ENCODE results near the gene AEBP1.

The AEBP1 gene

DNA sequence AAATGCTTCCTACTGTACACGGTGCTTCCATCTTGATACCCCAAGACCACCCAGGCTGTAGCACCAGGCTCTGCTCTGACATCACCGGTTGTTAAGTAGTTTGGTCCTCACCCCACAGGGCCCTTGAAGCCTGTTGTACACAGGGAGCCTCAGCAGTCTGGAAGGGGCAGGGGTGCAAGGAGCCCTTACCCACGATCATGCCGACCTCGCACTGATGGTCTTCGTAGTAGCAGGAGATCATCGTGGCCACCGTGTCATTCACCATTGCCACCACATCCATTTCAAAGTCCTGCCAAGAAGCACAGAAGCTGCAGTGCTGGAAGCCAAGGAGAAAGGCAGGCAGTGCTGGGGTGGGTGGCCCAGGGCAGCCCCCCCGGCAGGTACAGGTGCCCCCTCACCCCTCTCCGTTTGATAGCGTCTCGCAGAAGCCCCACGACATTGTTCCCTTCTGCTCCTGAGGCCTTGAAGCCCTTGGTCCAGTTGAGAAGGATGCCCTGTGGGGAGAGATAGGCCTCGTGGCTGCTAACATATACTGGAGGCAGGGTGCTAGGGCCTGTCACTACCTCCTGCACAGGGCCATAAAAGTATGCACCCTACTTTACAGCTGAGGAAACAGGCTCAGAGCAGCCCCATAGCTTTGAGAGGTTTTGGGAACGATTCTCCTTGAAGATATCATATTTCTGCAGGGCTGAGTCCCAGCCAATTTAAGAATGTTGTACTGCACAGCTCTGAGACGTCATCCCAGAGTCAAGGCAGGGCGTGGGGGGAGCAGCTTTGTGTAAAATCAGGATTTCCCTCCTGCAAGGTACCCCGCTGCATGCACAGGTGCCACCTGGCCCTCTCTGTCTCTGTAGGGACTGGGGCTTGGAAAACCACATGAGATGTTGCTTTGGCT lies 45.7 kb downstream of the AEBP1 start:
- no peak for DNase-seq (ENCODE audit: low read depth)
- H3K4me3 ChIP-seq (ENCODE audit: low read depth, low read length), result no peak overlapping the region

DNA sequence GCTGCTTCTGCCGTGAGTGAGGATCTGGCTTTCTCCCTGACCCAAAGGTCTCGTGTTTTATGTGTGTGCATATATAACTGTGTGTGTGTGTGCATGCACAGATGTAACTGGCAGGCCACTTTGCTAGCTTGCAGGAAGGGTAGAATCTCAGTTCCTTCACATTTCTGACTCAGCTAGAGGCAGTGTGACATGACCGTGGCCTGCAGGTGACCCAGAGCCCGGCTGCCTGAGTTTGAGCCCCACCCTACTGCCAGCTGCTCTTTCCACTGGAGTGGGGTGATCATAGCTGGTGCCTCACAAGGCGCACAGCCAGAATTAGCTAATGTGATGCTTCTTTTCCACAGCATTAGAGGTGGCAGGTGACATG lies 46.3 kb downstream of the AEBP1 start:
- DNase-seq (ENCODE audit: low read depth), result no peak
- H3K4me3 ChIP-seq (ENCODE audit: low read depth, low read length), result no peak overlapping the region
- TF ChIP-seq, protein P1, sequence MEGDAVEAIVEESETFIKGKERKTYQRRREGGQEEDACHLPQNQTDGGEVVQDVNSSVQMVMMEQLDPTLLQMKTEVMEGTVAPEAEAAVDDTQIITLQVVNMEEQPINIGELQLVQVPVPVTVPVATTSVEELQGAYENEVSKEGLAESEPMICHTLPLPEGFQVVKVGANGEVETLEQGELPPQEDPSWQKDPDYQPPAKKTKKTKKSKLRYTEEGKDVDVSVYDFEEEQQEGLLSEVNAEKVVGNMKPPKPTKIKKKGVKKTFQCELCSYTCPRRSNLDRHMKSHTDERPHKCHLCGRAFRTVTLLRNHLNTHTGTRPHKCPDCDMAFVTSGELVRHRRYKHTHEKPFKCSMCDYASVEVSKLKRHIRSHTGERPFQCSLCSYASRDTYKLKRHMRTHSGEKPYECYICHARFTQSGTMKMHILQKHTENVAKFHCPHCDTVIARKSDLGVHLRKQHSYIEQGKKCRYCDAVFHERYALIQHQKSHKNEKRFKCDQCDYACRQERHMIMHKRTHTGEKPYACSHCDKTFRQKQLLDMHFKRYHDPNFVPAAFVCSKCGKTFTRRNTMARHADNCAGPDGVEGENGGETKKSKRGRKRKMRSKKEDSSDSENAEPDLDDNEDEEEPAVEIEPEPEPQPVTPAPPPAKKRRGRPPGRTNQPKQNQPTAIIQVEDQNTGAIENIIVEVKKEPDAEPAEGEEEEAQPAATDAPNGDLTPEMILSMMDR (IDR thresholded peaks at IDR 0.05; ENCODE audit: control insufficient read depth, extremely low read depth, insufficient read depth), result no peak

More for the DNA sequence above, 45.7 kb downstream of the AEBP1 start:
- TF ChIP-seq, protein P1 (IDR thresholded peaks at IDR 0.05; ENCODE audit: control insufficient read depth, extremely low read depth, insufficient read depth), result no peak

DNA sequence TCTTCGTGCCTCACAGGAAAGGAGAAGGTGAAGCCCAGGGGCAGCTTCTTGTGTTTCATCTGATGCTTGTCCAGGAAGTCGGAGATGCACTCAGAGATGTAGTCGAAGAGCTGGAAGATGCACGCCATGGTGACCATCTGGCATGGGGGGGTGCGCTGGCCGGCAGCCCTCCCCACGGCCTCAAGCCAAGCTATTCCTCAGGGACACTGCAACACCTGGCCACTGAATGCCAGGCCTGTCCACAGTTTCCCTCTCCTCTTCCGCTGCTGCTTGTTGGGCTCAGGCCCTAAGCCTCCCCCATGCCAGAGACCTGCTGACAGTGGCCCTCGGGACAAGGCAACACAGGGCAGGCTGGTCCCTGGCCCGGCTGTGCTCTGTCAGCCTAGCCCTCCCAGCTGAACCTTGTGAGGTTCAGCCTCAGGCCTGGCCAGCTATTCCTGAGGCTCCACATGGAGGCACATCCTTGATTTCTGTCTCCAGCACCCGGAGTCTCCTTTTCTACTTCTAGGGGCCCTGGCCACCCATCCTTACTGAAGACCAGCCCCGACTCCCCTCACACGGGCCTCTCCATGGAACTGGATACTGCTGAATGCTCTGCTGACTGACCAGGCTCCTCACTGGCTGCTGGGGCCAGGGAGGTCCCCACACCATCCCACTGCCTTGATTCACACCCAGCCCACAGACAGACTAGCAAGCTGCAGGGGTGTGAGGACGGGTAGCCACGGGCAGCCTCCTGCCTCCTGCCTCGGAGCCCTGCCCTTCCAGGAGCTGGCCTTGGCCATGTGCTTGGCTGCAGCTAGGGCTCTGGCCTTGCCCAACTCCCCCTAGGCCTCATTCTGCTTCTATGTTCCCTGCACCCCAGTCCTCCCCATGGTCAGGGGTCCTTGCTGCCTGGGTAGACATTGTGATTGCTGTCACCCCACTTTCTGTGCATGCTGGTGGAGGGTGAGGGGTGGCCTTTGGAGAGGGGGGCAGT lies 47.1 kb downstream of the AEBP1 start:
- no peak overlapping the region for H3K4me3 ChIP-seq (ENCODE audit: low read depth, low read length)
- TF ChIP-seq, protein P1 (IDR thresholded peaks at IDR 0.05; ENCODE audit: control insufficient read depth, extremely low read depth, insufficient read depth), result no peak
- DNase-seq (ENCODE audit: low read depth), result no peak

DNA sequence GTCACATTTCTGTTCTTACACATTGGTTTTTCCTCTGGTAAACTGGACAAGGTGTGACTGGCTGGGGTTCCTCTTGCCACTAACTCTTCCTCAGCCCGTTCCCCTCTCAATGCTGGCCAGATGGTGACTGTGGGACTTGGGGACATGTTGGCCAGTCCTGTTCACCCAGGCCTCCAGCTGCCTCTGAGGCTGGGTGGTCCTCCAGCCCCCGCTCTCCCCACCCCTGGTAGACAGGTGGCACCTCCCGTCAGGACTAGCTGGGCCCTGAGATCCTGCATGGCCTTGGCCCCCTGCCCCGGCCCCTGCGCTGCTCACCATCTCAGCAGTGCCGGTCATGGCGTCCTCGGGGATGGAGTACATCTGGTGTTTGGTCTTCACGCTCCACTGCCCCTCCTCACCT lies 47.8 kb downstream of the AEBP1 start:
- DNase-seq (ENCODE audit: low read depth), result no peak
- no peak overlapping the region for H3K4me3 ChIP-seq (ENCODE audit: low read depth, low read length)
- TF ChIP-seq, protein P1 (IDR thresholded peaks at IDR 0.05; ENCODE audit: control insufficient read depth, extremely low read depth, insufficient read depth), result no peak

DNA sequence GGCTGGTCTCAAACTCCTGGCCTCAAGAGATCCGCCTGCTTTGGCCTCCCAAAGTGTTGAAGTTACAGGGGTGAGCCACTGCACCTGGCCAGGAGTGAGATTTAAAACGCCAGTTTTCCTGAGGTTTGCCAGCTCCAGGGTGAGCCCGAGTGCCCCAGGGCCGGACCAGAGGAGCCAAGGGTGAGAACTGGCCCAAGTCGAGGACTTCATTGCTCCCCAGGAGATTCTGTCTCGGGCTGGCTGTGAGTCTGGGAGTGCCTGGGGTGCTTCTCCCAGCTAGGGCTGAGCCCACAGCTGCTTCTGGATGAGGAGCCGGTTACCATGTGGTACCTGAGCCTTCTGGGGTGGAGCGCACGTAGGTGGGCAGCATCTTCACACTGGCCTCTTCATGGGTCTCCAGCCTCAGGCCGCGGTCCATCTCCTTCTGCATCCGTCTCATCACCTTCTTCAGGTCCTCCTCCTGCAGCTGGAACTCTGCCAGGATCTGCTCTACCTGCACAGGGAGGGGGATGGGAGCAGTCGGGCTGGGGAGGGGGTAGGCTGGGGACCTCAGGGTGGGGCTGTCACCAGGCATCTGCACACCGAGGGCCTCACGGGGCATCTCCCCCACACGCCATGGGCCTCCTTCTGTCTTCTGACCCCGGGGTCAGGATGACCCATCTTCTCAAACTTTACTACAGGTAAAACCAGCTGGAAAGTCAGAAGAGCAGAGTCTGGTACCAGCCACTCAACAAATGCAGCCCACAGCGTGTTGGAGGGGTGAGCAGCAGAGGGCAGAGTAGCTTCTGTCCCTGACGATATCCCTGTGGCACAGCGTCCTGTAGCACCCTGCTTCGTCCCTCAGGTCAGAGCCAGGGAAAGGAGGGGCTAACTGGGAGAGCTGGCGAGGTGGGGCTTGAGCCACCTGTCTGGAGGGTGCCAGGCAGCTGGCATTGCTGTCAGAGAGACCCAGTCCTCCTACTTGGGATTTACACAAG lies 49.1 kb downstream of the AEBP1 start:
- TF ChIP-seq, protein P1 (IDR thresholded peaks at IDR 0.05; ENCODE audit: control insufficient read depth, extremely low read depth, insufficient read depth), result no peak
- no peak overlapping the region for H3K4me3 ChIP-seq (ENCODE audit: low read depth, low read length)
- DNase-seq (ENCODE audit: low read depth), result no peak

DNA sequence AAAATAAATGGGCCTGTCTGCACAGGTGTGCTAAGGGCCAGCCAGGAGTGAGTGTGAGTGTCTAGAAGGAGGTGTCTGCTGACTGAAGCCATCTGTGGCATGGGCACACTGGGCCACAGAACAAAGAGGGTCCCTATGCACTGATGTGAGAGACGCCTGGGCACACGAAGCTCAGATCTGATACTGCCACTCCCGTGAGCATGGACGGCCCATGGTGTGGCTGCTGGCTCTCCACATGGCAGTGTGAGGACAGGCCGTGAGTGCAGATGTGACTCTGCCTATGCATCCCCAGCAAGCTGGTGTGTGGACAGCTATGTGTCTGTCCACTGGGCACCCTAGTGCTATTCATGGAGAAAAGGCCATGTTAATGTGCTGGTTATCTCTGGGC lies 49.8 kb downstream of the AEBP1 start:
- TF ChIP-seq, protein P1 (IDR thresholded peaks at IDR 0.05; ENCODE audit: control insufficient read depth, extremely low read depth, insufficient read depth), result no peak
- DNase-seq (ENCODE audit: low read depth), result no peak
- H3K4me3 ChIP-seq (ENCODE audit: low read depth, low read length), result no peak overlapping the region

All from LNCaP clone FGC (cell line).